Left lung (tissue), 10 donors: ENCODE data around the gene TCF3. TPM values are rescaled to one million over a fixed set of nuclear protein-coding genes. Genes with fewer than 3 reads are reported as not detected.

Experiments used
- ATAC-seq: fragments of 200-7000 bp; cut with Tn5 transposase; one replicate; pipeline ENCODE4 v1.9.1; 2020; ENCODE audit warnings: moderate library complexity
- DNase-seq, 4 donors: peaks; one replicate each; pipeline ENCODE4 v3.0.0-alpha.2; 2013 to 2020
- H3K27ac ChIP-seq, 2 donors: fragments of 200-600 bp; sonication (generic) in 1 of 2; one replicate each; pipeline versions ENCODE4 v1.5.0 to v1.8.0; 2020 to 2021
- H3K27me3 ChIP-seq, 2 donors: fragments of 200-600 bp; sonication (generic) in 1 of 2; one replicate each; pipeline versions ENCODE4 v1.5.0 to v1.8.0; 2020 to 2021
- H3K36me3 ChIP-seq, 2 donors: fragments of 200-600 bp; sonication (generic) in 1 of 2; one replicate each; pipeline versions ENCODE4 v1.5.0 to v1.8.0; 2020 to 2021
- H3K4me1 ChIP-seq, 2 donors: fragments of 200-600 bp; one replicate each; pipeline ENCODE4 v1.8.0; 2021
- H3K4me3 ChIP-seq, 2 donors: fragments of 200-600 bp; sonication (generic) in 1 of 2; one replicate each; pipeline versions ENCODE4 v1.5.0 to v1.8.0; 2020 to 2021; ENCODE audit warnings: mild to moderate bottlenecking in 1 of 2
- H3K9me3 ChIP-seq, 2 donors: fragments of 200-600 bp; sonication (generic) in 1 of 2; one replicate each; pipeline versions ENCODE4 v1.5.0 to v1.8.0; 2020 to 2021
- CTCF ChIP-seq, 2 donors: fragments of 200-600 bp; sonication (generic) in 1 of 2; IDR thresholded peaks; one replicate each; pipeline versions ENCODE4 v1.5.0 to v1.8.0; 2021; ENCODE audit warnings: antibody characterized with exemption in 2 of 2
- intact Hi-C, 2 donors: fragments of 100-400 bp; cut with DNase I; formaldehyde crosslinking; loops; one replicate each; pipeline versions ENCODE4 v1.11.2 to v1.14.2; 2022
- polyA plus RNA-seq, 6 donors: library from polyadenylated mRNA; unstranded; fragments of 120-200 nt; gene quantifications; one replicate each; pipeline ENCODE4 v1.2.1, GENCODE V29; 2013; ENCODE audit not compliant: insufficient read length in 6 of 6
- total RNA-seq, 2 donors: library from RNA; stranded (reverse); fragmentation: NEBNext Ultra II Directional; extraction: Animal tissue kit (Norgen Biotek cat#: 25700); gene quantifications; one replicate each; pipeline ENCODE4 v1.2.1, GENCODE V29; 2021
- donor health status: DM: no; HTN: yes; CAD: no.
- donor health status: DM: no; HTN: no; CAD: no.

Gene TCF3
- total and polyA plus RNA-seq, 8 donors, result 57.9 to 149 (median 124) TPM

GRCh38 chr19:1676351-1677266 lies 24.2 kb upstream of the TCF3 start:
- peaks cover 44 to 100% of the 10 kb centered on the region in 2 donors for H3K27me3 ChIP-seq

GRCh38 chr19:1675633-1676350 lies 23.4 kb upstream of the TCF3 start:
- Histone ChIP-seq H3K27ac (no peak overlapping the region), H3K27me3 (peaks cover 52 to 100% of the 10 kb centered on the region in 2 donors), H3K9me3 (no peaks in the 10 kb centered on the region), H3K4me3 (no peak overlapping the region), H3K4me1 (peaks cover 10 to 14% of the 10 kb centered on the region in 2 donors), H3K36me3 (no peaks in the 10 kb centered on the region)
- intact Hi-C loops, result loop anchor here in 1 of 2 donors (10.0 kb wide), 1 partner anchor 131 kb away; no protein-coding TSS in a partner anchor
- peak in 1 of 4 donors; percentile 51 for DNase-seq
- ATAC-seq, result no peak
- no peak for TF ChIP-seq CTCF (IDR thresholded peaks at IDR 0.05)

More at GRCh38 chr19:1676351-1677266, 24.2 kb upstream of the TCF3 start:
- Histone ChIP-seq H3K9me3 (no peaks in the 10 kb centered on the region), H3K4me3 (no peak overlapping the region), H3K27ac (no peak overlapping the region), H3K36me3 (no peaks in the 10 kb centered on the region), H3K4me1 (peaks cover 10 to 12% of the 10 kb centered on the region in 2 donors)
- intact Hi-C loops, result loop anchor here in 1 of 2 donors (10.0 kb wide), 1 partner anchor 132 kb away; no protein-coding TSS in a partner anchor
- no peak for DNase-seq
- no peak for ATAC-seq
- TF ChIP-seq CTCF (IDR thresholded peaks at IDR 0.05), result no peak

- intact Hi-C loops, result loop anchor here in 1 of 2 donors (10.0 kb wide), 1 partner anchor 129 kb away; no protein-coding TSS in a partner anchor
- no peak for TF ChIP-seq CTCF (IDR thresholded peaks at IDR 0.05)
- ATAC-seq (no peak), DNase-seq (no peak)
- no peaks in the 10 kb centered on the region for H3K9me3 ChIP-seq
- H3K4me3 ChIP-seq, result no peak overlapping the region
- H3K4me1 ChIP-seq, result peaks cover 10 to 14% of the 10 kb centered on the region in 2 donors
- H3K27me3 ChIP-seq, result peaks cover 57 to 94% of the 10 kb centered on the region in 2 donors
- H3K36me3 ChIP-seq, result no peaks in the 10 kb centered on the region
- H3K27ac ChIP-seq, result no peak overlapping the region
Observed at GRCh38 chr19:1674293-1674679, 21.9 kb upstream of the TCF3 start.

GRCh38 chr19:1673645-1674292 lies 21.4 kb upstream of the TCF3 start:
- H3K27me3 ChIP-seq, result peaks cover 62 to 94% of the 10 kb centered on the region in 2 donors
- ATAC-seq, result no peak

More at GRCh38 chr19:1673645-1674292, 21.4 kb upstream of the TCF3 start:
- H3K4me1 ChIP-seq, result peaks cover 10 to 16% of the 10 kb centered on the region in 2 donors
- H3K9me3 ChIP-seq, result no peaks in the 10 kb centered on the region
- TF ChIP-seq CTCF (IDR thresholded peaks at IDR 0.05), result no peak
- H3K36me3 ChIP-seq, result no peaks in the 10 kb centered on the region
- intact Hi-C loops, result loop anchor here in 1 of 2 donors (10.0 kb wide), 1 partner anchor 129 kb away; no protein-coding TSS in a partner anchor
- DNase-seq, result no peak
- no peak overlapping the region for H3K4me3 ChIP-seq
- H3K27ac ChIP-seq, result no peak overlapping the region
